Inflammatory macrophage treated with lipopolysaccharide for 4 hours (primary cell): ENCODE data around the gene MRPL46.
A peak's percentile ranks its signal among the peaks of the same experiment; 100 is the strongest.
"Not testable (repeated sequence)": the region's sequence is repeated elsewhere in the genome, so short reads cannot be mapped to it uniquely, and the experiment has no call there.

Experiments
- DNase-seq: peaks from one replicate; pipeline ENCODE4 v3.0.0-alpha.2; 2020

MRPL46 gene

DNA sequence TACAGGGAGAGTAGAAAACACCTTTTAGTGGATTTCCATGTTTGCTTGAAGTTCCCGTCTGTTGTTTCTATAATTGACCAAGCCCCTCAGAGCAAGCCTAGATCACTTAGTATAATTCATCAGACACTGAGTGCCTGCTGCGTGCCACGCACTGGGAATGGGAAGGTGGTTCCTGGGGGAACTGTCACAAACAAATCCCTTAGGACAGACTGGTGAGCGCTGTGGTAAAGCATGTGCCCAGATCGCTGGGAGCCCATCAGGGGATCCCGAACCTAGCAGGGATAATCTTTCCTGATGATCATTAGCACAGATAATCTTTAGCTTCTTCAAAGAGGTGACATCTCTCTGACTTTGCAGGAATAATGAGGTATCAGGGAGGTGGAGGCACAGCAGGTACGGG is 9.9 kb upstream of the MRPL46 start:
- DNase-seq = no peak

DNA sequence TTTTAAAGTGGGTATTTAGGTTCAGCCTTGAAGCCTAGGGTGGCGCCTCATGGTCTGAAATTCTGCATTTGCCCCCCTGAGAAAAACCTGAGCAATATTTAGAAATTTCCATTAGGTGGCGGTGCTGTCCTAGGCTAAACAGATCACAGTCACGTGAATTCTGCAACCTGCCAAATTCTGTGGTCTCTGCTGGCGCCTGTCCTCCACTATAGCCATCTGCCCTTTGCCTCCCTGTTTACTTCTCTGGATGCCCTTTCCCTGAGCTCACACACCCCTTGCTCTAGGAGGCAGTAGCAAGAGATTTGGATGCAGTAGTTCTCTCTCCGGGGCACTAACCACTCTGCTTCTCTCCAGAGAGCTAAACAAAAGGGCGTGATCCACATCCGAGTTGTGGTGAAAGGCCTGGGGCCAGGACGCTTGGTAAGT is 9.5 kb upstream of the MRPL46 start:
- peak; percentile 17 for DNase-seq

DNA sequence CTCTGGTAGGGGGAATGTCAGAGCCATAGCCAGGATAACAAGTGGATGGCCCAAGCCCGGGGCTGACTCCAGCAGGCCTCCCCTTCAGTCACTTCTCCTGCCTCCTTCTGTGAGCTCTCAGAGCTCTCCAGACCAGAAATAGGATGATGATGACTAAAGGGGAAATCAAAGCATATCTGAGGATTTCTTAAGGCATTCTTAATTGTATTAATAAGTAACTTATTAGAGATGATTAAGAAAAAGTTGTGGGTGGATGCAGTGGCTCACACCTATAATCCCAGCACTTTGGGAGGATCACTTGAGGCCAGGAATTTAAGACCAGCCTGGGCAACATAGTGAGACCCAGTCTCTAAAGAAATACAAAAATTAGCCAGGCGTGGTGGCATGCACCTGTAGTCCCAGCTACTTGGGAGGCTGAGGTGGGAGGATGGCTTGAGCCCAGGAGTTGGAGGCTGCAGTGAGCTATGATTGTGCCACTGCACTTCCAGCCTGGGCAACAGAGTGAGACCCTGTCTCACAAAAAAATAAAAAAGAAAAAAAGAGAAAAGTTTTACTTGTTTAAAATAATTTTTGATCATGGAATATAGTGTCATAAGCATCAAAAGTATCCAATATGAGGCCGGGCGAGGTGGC is 6.6 kb upstream of the MRPL46 start:
- DNase-seq = not testable (repeated sequence)

DNA sequence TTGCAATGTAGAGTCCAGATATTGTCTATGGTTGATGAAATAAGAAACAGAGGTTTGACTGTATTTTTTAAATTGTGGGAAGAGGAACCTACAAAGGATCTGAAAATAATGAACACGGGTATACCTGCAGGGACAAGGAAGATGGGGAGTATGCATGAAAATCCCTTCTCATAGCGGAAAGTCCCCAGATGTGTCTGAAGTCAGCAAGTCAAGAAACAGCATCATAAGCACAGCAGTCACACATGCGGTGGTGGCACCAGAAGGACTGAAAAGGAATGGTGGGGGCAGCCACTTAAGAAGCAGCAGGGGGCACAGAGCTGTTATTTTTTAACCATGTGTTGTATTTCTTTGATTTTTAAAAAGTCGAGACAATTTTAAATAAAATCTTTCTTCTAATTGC is 5.0 kb upstream of the MRPL46 start:
- no peak for DNase-seq

DNA sequence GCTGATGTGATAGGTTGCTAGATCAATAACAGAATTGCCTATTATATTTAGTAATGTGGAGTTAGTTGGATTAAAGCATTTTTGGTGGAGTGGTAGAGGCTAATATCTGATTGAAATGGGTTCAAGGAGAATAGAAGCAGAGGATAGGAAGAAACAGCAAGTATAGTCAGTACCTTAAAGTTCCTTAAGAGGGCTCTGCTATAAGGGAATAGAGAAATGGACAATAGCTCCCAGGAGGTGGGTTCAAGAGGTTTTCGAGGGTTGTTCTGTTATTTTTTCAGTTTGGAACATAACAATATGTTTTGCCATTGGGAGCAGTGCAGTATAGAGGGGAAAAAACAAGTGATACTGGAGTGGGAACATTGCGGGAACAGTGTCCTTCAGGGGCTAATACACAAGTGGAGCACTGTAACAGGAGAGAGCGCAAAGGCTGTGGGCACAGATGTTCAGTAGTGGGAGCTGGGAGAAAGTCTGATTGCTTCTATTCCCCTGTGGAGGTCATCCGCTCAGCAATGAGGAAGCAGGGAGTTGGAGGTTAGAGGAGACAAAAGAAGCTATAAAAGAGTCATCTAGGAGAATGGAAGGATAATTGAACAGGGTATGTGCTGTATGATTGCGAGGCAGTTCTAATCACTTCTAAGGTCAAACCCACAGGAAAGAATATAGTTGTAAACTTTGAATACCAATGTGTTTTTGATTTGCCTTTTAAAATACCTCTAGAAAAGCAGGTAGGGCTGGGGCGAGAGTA is 3.6 kb upstream of the MRPL46 start:
- DNase-seq = no peak

DNA sequence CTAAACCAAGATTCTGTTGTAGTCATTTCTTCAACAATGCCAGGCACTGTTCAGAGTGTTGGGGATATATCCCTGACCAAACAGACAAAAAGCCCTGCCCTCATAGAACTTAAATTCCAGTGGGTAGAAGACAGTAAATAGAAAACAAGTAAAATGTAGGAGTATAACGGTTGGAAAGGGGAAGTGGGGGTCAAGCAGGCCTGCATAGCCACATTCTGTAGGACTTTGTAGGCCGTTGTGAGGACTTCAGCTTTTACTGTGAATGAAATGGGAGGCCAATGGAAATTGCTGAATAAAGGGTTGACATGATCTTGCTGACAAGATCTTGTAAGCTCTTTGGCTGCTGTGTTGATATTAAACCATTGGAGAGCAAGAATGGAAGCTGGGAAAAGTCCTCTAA is 2.1 kb upstream of the MRPL46 start:
- no peak for DNase-seq

DNA sequence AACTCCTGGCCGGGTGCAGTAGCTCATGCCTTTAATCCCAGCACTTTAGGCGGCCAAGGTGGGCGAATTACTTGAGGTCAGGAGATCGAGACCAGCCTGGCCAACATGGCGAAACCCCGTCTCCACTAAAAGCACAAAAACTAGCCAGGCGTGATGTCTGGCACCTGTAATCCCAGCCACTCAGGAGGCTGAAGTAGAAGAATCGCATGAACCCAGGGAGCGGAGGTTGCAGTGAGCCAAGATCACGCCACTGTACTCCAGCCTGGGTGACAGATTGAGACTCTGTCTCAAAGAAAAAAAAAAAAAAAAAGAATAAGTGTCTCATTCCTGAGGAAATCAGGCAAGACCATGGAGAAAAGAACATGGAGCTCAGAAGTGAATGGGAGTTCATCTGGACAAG is 1.5 kb upstream of the MRPL46 start:
- not testable (repeated sequence) for DNase-seq

DNA sequence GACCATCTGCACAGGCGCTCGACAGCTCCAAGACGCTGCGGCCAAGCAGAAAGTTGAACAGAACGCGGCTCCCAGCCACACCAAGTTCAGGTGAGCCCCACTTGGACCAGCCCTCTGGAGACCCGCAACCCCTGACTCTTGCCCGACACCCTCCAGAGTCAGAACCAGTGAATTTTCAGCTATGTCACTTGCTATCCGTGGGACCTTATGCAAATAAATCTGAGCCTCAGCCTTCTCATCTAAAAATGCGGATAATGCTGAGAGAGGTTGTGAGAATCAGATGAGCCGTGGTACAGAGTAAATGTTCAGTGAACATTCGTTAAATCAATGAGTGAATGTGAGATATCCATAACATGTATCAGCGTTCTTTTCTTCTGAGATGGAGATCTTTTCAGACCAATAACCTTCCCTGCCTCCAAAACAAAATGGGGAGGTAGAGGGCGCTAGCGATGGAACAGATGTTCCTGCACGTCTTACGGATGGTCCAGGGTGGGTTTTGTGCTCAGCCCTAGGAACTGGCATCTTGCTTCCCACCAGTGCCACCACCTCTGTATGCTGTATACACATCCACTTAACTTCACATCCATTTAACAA is 844 bp upstream of the MRPL46 start:
- DNase-seq = no peak

DNA sequence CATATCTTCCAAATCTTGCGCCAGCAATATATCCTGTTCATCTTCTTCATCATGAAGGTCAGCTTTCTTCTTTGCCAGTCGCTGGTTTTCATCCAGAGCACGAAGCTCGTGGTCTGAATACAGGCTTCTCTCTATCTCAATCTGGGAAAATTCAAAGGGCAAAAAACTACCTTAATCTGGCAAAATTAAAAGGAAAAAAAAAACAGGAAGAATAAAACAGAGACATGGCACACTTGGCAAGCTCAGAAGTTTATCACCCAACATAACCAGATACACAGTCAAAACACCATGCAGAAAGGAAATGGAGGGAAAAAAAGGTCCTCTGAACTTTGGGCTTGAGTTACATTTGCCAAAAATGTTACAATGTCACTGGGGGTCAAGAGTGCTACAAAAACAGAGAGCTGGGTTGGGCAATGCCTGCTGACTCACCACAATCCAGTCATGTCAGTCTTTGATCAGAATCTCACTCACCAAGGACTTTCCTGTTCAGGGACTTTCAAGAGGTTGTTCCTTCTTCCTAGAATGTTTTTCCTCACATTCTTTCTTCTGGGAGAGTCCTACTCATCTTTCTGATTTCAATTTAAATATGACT is 1.5 kb downstream of the MRPL46 start:
- peak; percentile 42 for DNase-seq

DNA sequence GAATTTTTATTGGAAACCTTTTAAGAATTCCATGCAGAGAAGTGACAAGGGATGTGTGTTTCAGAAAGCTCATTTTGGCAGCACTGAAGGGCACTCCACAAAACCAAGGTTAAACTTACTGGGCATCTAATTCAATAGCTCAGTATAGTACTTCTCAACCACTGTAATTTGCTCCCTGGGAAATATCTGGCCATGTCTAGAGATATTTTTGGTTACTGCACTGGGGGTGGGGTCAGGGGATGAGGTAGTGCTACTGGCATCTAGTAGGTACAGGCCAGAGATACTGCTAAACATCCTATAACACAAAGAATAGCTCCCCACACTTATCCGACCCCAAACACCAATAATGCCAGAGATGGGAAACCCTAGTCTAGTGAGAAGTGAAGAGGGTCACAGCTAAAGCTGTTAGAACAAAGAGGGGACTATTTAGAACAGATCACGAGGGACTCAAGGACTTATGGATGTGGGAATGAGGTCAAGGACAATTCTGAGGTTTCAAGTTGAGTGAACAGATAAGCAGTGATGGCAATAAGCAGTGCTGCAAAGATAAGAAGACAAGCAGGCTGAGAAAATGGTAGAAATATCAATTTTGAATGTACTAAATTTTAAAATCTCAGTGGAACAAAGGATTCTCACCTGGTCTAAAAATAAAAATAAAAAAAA is 3.2 kb downstream of the MRPL46 start:
- DNase-seq = no peak

DNA sequence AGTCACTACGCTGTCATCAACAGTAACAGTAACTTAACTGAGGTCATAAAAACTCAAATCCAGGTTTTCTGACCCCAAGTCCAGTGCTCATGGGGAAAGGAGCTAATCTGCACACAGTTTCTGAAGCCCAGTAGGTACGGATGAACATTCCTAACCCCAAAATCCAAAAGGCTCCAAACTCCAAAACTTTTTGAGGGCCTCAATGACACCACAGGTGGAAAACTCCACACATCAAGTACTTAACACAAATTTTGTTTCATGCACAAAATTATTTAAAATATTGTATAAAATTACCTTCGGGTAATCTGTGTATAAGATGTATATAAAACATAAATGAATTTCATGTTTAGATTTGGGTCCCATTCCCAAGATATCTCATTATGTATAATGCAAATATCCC is 10.5 kb downstream of the MRPL46 start:
- DNase-seq = no peak

DNA sequence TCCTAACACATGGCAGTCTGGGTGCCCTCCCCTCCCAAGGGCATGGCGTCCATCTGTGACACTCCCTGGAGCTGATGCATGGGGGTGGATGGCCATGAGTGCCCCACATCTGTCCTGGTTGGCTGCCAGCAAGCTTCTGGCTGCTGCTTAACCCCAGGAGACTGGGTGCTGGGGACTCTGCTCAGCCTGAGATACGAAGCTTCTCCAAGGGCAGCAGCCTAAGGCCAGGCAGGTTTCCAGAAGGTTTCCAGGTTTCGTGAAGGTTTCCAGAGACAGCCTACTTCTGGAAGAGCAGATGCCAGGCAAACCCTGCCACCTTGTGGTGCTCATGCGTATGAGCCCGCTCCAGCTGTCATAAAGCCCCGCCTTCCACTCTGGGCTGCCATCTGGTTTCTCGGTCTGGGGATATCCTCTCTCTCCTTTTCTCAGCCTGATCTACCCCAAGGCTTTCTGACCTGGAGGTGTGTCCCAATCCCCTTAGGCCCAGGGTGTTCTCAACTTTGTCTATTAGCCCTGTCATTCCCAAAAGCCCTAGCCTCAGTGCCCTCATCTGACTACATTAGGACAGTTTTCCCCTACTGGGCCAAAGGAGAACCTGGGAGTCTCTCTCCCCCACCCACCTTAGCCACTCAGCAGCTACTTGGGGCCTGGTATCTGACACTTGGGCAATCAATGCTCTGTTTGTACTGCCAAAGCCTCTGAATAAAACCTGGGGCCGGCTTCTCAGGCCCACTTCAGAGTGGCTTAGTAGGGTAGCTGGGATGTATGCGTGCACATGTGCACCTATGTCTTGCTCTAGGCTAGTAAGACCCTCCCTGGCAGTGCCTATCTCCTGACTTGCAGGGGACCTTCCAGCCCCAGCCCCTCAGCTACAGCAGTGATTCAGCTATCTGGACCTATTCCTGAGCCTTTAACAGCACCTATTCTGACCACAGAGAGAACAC is 12.0 kb downstream of the MRPL46 start:
- peak; percentile 59 for DNase-seq

DNA sequence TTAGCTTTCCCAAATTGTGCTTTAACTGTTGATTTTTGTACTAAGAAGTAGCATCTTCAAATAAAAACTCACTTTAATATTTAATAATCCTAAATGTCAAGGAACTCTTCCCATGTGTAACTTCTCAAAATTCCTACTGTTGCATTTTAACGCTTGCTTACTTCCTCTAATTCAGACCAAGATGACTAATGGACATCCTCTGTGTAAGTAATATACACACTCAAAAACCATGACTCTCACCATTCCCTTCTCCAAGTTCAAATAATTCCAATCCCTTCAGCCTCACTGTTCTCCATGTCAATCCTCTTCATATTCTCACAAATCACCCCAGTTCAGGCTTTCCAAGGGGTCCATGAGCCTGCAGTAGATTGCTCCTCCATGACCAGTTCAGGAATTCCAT is 13.0 kb downstream of the MRPL46 start:
- peak; percentile 70 for DNase-seq

DNA sequence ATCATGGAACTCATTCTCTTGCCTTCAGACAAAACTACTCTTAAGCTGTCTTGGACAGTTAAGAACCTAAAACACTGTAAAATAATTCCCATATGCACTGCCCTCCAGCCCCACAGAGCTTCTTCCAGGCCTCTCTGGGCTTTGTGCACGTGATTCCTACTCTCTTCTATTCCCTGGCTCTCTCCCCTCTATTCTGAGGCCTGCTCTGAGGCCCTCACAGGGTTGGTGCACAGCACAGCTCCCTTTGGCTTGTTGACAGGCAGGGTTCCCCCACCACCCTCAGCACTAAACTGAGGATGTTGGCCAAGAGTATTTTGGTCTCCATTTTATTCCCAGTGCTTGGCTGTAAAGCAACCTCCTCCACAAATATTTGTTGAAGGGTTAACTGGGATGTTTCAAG is 13.5 kb downstream of the MRPL46 start:
- no peak for DNase-seq

DNA sequence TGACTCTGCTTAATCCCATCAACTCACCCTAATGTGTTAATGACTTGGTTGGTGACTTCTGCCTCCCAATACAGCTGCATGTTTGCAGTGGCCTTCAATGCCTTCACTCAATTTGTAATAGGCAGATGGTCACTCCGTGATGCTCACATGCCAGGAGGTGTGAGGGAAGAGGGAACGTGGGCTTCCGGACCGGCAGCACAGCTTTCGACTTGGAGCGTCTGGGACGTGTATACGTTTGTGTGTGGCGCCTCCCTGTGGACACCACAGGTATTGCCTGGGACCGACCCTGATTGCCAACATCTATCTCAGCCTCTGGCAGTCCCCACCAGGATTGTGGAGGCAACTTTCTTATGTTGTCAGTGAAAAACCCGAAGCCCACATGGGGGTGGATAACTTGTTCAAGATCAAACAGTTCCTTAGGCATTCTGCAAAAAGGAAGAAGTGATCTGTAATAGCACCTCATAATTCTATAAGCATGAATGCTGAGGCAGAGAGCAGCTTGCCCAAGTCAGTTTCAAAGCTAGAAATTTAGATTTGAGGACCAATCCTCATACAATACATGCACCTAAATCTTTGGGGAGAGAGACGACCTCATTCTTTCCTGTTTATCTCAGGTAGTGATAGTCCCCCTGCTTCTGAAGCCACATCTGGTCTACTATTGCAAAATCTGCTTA is 16.9 kb downstream of the MRPL46 start:
- peak; percentile 59 for DNase-seq

DNA sequence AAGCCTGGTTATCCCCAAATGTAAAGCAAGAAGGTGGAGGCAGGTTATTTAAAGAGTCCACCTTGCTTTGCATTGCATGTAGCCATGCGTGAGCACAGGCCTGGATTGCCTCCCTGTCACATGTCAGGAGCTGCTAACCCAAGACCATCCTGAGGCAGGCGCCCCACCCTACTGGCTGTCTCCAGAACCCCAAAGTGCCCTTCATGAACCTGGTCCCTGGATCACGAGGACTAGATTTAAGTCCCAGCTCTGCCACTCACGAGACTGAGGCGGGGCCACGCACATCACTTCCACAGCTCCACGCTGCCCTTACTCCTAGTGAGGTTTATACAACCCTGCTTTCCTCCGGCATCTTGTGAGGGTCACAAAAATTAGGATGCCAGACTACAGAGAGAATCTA is 17.6 kb downstream of the MRPL46 start:
- DNase-seq = no peak

DNA sequence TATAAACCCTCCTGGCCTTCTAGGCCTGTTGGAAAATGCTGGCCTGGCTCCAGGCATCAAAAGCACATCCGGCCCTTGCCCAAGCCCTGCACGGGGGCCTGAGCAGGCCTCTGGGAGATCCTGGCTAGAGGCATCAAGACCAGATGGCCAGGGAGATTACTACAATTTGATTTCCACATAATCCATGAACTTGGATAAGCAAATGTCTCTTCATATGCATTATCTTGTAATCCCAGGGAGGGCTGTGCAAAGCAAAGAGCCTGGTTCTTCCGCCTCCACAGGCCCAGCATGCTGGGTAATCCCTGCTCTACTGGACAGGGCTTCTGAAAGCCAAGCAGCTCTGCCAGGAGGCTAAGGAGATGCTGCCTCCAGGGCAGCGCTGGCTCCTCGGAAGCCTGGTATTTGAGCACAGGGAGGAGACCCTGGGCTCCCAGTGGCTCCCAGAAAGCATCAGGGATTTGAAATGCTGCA is 18.2 kb downstream of the MRPL46 start:
- DNase-seq = no peak

DNA sequence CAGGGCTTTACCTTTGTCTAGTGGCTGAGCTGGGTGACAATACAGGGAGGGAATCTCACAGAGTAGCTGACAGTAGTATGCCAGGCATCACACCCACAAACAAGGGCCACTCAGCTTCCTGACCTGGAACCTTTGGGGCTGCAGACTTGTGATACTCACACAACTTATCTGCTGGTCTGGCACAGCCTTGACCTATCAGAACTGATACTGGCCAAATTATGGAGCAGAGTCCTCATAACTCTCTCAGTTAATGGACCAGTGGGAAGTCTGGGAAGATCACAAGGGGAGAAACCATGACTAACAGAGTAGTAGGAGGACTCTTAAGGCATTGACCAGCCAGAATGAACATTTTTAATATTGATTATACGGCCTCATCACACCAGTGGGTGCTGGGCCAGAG is 19.4 kb downstream of the MRPL46 start:
- no peak for DNase-seq

DNA sequence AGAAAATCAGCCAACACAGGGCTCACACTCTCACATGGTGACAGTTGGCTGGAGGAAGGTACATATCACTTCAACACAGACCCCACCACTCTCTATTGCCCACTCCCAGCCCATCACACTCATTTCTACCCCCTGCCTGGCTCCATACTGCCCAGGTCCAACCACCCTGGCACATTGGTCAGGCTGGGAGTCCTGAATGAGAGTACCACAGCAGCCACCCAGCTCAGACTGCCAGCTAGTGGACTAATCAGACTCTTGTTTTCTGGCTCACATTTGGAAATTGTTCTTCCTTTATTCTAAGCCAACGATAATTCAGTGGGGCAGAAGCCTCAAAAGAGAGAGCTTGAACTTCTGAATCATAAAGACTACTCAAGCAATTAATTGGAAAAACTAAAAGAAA is 20.0 kb downstream of the MRPL46 start:
- DNase-seq = no peak

DNA sequence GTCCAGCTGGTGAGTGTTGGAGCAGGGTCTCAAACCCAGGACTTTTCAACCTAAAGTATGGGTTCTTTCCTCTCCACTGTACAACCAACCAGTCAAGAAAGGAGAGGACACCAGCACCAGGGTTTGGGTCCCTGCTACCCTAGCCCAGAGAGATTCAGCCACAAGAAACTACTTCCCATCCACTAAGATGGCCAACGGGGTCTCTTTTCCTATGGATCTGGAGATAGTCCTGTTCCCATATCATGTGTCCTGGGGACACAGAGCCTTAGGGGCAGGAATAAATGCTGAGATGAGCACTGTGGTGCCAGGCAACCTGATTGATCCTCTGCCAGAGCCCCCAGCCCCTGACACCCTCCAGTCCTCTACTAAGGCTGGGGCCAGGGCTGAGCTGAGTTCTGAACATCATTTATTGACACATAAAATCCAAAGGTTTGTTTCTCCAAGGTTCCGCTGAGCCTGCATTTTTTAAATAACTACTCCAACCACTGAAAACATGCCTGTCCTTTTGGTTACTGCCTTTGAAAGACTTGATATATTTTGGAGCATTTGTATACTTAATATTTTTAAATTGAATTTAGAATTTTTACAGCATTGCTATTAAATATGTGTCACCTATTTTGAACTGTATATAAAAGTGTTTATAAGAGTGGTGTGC is 26.0 kb downstream of the MRPL46 start:
- DNase-seq = no peak

DNA sequence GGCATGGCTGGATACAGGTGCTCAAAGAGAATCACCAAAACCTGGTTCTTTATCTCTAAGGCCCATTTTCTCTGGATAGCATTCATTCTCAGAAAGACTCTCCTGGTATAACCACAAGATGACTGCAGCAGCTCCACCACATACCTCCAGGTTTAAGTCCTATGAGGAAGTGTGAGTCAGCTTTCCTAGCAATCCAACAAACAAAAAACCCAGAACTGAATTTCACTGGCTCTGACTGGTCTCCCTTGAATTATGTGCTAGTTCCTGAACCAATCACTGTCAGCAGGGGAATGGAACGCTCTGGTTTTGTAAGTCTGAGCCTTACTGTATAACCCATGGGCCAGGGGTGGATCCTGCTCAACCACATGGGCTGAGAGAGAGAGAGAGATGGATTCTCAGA is 27.2 kb downstream of the MRPL46 start:
- peak; percentile 18 for DNase-seq
